ENCODE results near the gene ALKBH5.

The ALKBH5 gene

GRCh38 chr17:18195246-18195645 lies 11.6 kb downstream of the ALKBH5 start:
- Histone ChIP-seq H3K4me3 (ENCODE audit: severe bottlenecking) (no peak overlapping the region), H3K27ac (ENCODE audit: poor library complexity, severe bottlenecking) (no peak overlapping the region), H3K36me3 (ENCODE audit: low read depth) (peaks cover 80% of the 10 kb centered on the region), H3K9me3 (ENCODE audit: severe bottlenecking) (no peaks in the 10 kb centered on the region), H3K27me3 (ENCODE audit: insufficient read depth, poor library complexity, severe bottlenecking) (no peaks in the 10 kb centered on the region), H3K4me1 (ENCODE audit: insufficient read depth, poor library complexity, severe bottlenecking) (peaks cover 5% of the 10 kb centered on the region)
- DNase-seq (ENCODE audit: low spot score): no peak
- no peak for TF ChIP-seq CTCF (IDR thresholded peaks at IDR 0.05; ENCODE audit: poor library complexity, severe bottlenecking)
- ATAC-seq (ENCODE audit: low read depth): no peak

- Histone ChIP-seq H3K4me1 (ENCODE audit: insufficient read depth, poor library complexity, severe bottlenecking) (peaks cover 5% of the 10 kb centered on the region), H3K27me3 (ENCODE audit: insufficient read depth, poor library complexity, severe bottlenecking) (no peaks in the 10 kb centered on the region), H3K27ac (ENCODE audit: poor library complexity, severe bottlenecking) (no peak overlapping the region), H3K9me3 (ENCODE audit: severe bottlenecking) (no peaks in the 10 kb centered on the region), H3K36me3 (ENCODE audit: low read depth) (peaks cover 75% of the 10 kb centered on the region), H3K4me3 (ENCODE audit: severe bottlenecking) (no peak overlapping the region)
- TF ChIP-seq CTCF (IDR thresholded peaks at IDR 0.05; ENCODE audit: poor library complexity, severe bottlenecking): no peak
- no peak for DNase-seq (ENCODE audit: low spot score)
- no peak for ATAC-seq (ENCODE audit: low read depth)
Observed at GRCh38 chr17:18197535-18198194, 14.0 kb downstream of the ALKBH5 start.

- no peak overlapping the region for H3K27ac ChIP-seq (ENCODE audit: poor library complexity, severe bottlenecking)
- ATAC-seq (ENCODE audit: low read depth): no peak
- H3K36me3 ChIP-seq (ENCODE audit: low read depth): peaks cover 73% of the 10 kb centered on the region
- H3K27me3 ChIP-seq (ENCODE audit: insufficient read depth, poor library complexity, severe bottlenecking): no peaks in the 10 kb centered on the region
- DNase-seq (ENCODE audit: low spot score): no peak
- no peaks in the 10 kb centered on the region for H3K9me3 ChIP-seq (ENCODE audit: severe bottlenecking)
- TF ChIP-seq CTCF (IDR thresholded peaks at IDR 0.05; ENCODE audit: poor library complexity, severe bottlenecking): no peak
- peaks cover 5% of the 10 kb centered on the region for H3K4me1 ChIP-seq (ENCODE audit: insufficient read depth, poor library complexity, severe bottlenecking)
- no peak overlapping the region for H3K4me3 ChIP-seq (ENCODE audit: severe bottlenecking)
Observed at GRCh38 chr17:18198530-18198929, 14.9 kb downstream of the ALKBH5 start.

GRCh38 chr17:18201108-18201507 lies 17.5 kb downstream of the ALKBH5 start:
- ATAC-seq (ENCODE audit: low read depth): no peak
- H3K27me3 ChIP-seq (ENCODE audit: insufficient read depth, poor library complexity, severe bottlenecking): no peaks in the 10 kb centered on the region
- TF ChIP-seq CTCF (IDR thresholded peaks at IDR 0.05; ENCODE audit: poor library complexity, severe bottlenecking): no peak
- H3K36me3 ChIP-seq (ENCODE audit: low read depth): peaks cover 69% of the 10 kb centered on the region
- no peaks in the 10 kb centered on the region for H3K9me3 ChIP-seq (ENCODE audit: severe bottlenecking)
- no peak for DNase-seq (ENCODE audit: low spot score)
- no peak overlapping the region for H3K27ac ChIP-seq (ENCODE audit: poor library complexity, severe bottlenecking)
- no peak overlapping the region for H3K4me3 ChIP-seq (ENCODE audit: severe bottlenecking)
- peaks cover 5% of the 10 kb centered on the region for H3K4me1 ChIP-seq (ENCODE audit: insufficient read depth, poor library complexity, severe bottlenecking)

- no peaks in the 10 kb centered on the region for H3K4me1 ChIP-seq (ENCODE audit: insufficient read depth, poor library complexity, severe bottlenecking)
- no peak for TF ChIP-seq CTCF (IDR thresholded peaks at IDR 0.05; ENCODE audit: poor library complexity, severe bottlenecking)
Observed at GRCh38 chr17:18203308-18203707, 19.7 kb downstream of the ALKBH5 start.

More at GRCh38 chr17:18203308-18203707, 19.7 kb downstream of the ALKBH5 start:
- Histone ChIP-seq H3K36me3 (ENCODE audit: low read depth) (peaks cover 64% of the 10 kb centered on the region), H3K27me3 (ENCODE audit: insufficient read depth, poor library complexity, severe bottlenecking) (no peaks in the 10 kb centered on the region), H3K27ac (ENCODE audit: poor library complexity, severe bottlenecking) (no peak overlapping the region), H3K9me3 (ENCODE audit: severe bottlenecking) (no peaks in the 10 kb centered on the region), H3K4me3 (ENCODE audit: severe bottlenecking) (no peak overlapping the region)
- no peak for DNase-seq (ENCODE audit: low spot score)
- peak; percentile 36; the same call in 1 of the 3 replicates for ATAC-seq (ENCODE audit: low read depth)

Data from RWPE2 (cell line).